Astrocyte of the spinal cord (primary cell): Measurements from ENCODE around the gene DUSP23.
A peak's percentile ranks its signal among the peaks of the same experiment; 100 is the strongest.

Experiments
- DNase-seq: peaks from one replicate; pipeline ENCODE4 v3.0.0; 2011; ENCODE audit warnings: low read depth, low spot score
- H3K4me3 ChIP-seq: 2 replicates; pipeline ENCODE4 v1.5.1; 2011; ENCODE audit warnings: low read depth, mild to moderate bottlenecking, low read length, moderate library complexity
- in situ Hi-C: cut with HindIII; loops from 2 replicates; pipeline ENCODE4 v1.10.0; 2017; ENCODE audit warnings: low sequenced_read_pairs
- TF ChIP-seq, protein P1 (sequence below): IDR thresholded peaks from 2 replicates; pipeline ENCODE4 v1.5.1; 2012; ENCODE audit warnings: low read depth, mild to moderate bottlenecking, low read length, inconsistent platforms

DUSP23 gene

GRCh38 chr1:159791031-159791430 is 10.3 kb downstream of the DUSP23 start:
- TF ChIP-seq, protein P1, sequence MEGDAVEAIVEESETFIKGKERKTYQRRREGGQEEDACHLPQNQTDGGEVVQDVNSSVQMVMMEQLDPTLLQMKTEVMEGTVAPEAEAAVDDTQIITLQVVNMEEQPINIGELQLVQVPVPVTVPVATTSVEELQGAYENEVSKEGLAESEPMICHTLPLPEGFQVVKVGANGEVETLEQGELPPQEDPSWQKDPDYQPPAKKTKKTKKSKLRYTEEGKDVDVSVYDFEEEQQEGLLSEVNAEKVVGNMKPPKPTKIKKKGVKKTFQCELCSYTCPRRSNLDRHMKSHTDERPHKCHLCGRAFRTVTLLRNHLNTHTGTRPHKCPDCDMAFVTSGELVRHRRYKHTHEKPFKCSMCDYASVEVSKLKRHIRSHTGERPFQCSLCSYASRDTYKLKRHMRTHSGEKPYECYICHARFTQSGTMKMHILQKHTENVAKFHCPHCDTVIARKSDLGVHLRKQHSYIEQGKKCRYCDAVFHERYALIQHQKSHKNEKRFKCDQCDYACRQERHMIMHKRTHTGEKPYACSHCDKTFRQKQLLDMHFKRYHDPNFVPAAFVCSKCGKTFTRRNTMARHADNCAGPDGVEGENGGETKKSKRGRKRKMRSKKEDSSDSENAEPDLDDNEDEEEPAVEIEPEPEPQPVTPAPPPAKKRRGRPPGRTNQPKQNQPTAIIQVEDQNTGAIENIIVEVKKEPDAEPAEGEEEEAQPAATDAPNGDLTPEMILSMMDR = no peak
- in situ Hi-C loops = loop anchor here (25.0 kb wide), 1 partner anchor 96 kb away; no protein-coding TSS in a partner anchor
- H3K4me3 ChIP-seq = no peak overlapping the region
- DNase-seq = no peak

DNA sequence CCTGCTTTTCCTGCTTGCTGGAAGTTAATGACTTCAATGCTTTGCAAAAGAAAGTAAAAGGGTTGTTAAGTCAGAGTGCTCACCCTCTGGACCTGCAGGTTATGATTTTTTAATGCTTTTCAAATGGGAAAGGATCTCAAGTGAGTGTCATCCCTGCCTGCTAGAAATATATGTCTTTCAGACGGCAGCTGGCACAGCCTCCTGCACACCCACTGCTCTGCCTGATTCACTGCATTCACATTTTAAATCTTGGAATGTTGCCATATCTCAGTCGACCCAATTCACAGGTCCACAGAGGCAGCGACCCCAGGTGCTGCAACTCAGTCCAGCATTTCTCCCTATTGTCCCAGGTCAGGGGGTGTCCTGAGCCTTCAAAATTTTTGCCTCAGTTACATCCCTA is 10.7 kb downstream of the DUSP23 start:
- DNase-seq = no peak
- TF ChIP-seq, protein P1 = no peak
- no peak overlapping the region for H3K4me3 ChIP-seq
- in situ Hi-C loops = loop anchor here (25.0 kb wide), 1 partner anchor 96 kb away; no protein-coding TSS in a partner anchor

- in situ Hi-C loops = loop anchor here (25.0 kb wide), 1 partner anchor 92 kb away; no protein-coding TSS in a partner anchor
- H3K4me3 ChIP-seq = no peak overlapping the region
- no peak for DNase-seq
- TF ChIP-seq, protein P1 = no peak
These were observed 14.8 kb downstream of the DUSP23 start for GRCh38 chr1:159795534-159795933.

DNA sequence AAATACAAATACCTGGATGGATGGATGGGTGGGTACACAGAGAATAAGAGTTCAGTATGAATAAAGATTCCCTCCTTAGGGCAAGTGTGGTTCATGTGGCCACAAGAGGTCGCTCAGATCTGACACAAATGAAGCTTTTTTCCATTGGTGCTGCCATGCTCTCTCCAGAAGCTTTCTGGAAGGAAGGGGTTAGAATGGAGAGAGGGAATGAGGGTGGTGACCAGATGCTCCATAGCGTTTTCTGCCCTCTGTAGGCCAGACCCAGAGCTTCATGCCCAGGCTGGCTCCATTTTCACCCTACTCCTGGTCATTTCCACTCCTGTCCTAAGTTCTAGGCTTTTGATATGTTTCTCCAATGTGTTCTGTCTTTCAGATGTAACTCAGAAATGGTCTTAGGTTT is 18.1 kb downstream of the DUSP23 start:
- DNase-seq = peak; percentile 84
- in situ Hi-C loops = loop anchor here (25.0 kb wide), 1 partner anchor 88 kb away; no protein-coding TSS in a partner anchor
- TF ChIP-seq, protein P1 = peak; percentile 71
- no peak overlapping the region for H3K4me3 ChIP-seq

GRCh38 chr1:159799446-159799985 is 18.8 kb downstream of the DUSP23 start:
- in situ Hi-C loops = loop anchor here (25.0 kb wide), 1 partner anchor 88 kb away; no protein-coding TSS in a partner anchor
- H3K4me3 ChIP-seq = no peak overlapping the region
- no peak for DNase-seq
- TF ChIP-seq, protein P1 = no peak

GRCh38 chr1:159800177-159800930 is 19.6 kb downstream of the DUSP23 start:
- in situ Hi-C loops = no loop called here

More at GRCh38 chr1:159800177-159800930, 19.6 kb downstream of the DUSP23 start:
- H3K4me3 ChIP-seq = no peak overlapping the region
- TF ChIP-seq, protein P1 = no peak
- DNase-seq = no peak
